H9 (cell line): ENCODE measurements around the gene DAPK1. TPM values are rescaled to one million over a fixed set of nuclear protein-coding genes. Genes with fewer than 3 reads are reported as not detected.

Experiments used
- DNase-seq: peaks from one replicate; pipeline ENCODE4 v3.0.0-alpha.2; 2017
- H2AFZ ChIP-seq: one replicate; pipeline ENCODE4 v1.6.1; 2013; ENCODE audit warnings: mild to moderate bottlenecking, low read length, control low read depth, moderate library complexity
- H2AK5ac ChIP-seq: 2 replicates; pipeline ENCODE4 v1.6.1; 2013; ENCODE audit warnings: low read length, control low read depth, mixed read lengths; ENCODE audit not compliant: insufficient read length
- H2BK120ac ChIP-seq: one replicate; pipeline ENCODE4 v1.6.1; 2013; ENCODE audit warnings: low read depth, mild to moderate bottlenecking, low read length, control low read depth, inconsistent platforms; ENCODE audit not compliant: poor library complexity, severe bottlenecking
- H2BK12ac ChIP-seq: 2 replicates; pipeline ENCODE4 v1.6.1; 2013; ENCODE audit warnings: low read length, control low read depth, mixed read lengths, low read depth; ENCODE audit not compliant: insufficient read length
- H2BK15ac ChIP-seq: 2 replicates; pipeline ENCODE4 v1.6.1; 2013; ENCODE audit warnings: low read depth, low read length, control low read depth
- H2BK20ac ChIP-seq: one replicate; pipeline ENCODE4 v1.6.1; 2013; ENCODE audit warnings: low read depth, mild to moderate bottlenecking, low read length, control low read depth, inconsistent platforms; ENCODE audit not compliant: poor library complexity, severe bottlenecking
- H2BK5ac ChIP-seq: 2 replicates; pipeline ENCODE4 v1.6.1; 2013; ENCODE audit warnings: low read length, control low read depth, mixed read lengths; ENCODE audit not compliant: insufficient read length
- H3K14ac ChIP-seq: 2 replicates; pipeline ENCODE4 v1.6.1; 2013; ENCODE audit warnings: low read length, control low read depth; ENCODE audit not compliant: insufficient read depth
- H3K18ac ChIP-seq: 2 replicates; pipeline ENCODE4 v1.6.1; 2013; ENCODE audit warnings: low read depth, mild to moderate bottlenecking, mixed read lengths, low read length, control low read depth; ENCODE audit not compliant: insufficient read length
- H3K23ac ChIP-seq: 2 replicates; pipeline ENCODE4 v1.6.1; 2013; ENCODE audit warnings: low read length, control low read depth, mixed read lengths, low read depth; ENCODE audit not compliant: insufficient read length
- H3K23me2 ChIP-seq: 2 replicates; pipeline ENCODE4 v1.6.1; 2013; ENCODE audit warnings: low read depth, mild to moderate bottlenecking, mixed read lengths, low read length, control low read depth; ENCODE audit not compliant: insufficient read length, poor library complexity, severe bottlenecking
- H3K27ac ChIP-seq: 2 replicates; pipeline ENCODE4 v1.5.1; 2013; ENCODE audit warnings: low read length, control low read depth, mixed read lengths, low read depth; ENCODE audit not compliant: insufficient read length
- H3K27me3 ChIP-seq: 2 replicates; pipeline ENCODE4 v1.6.1; 2013; ENCODE audit warnings: low read length, control low read depth, inconsistent platforms; ENCODE audit not compliant: insufficient read depth
- H3K4ac ChIP-seq: 2 replicates; pipeline ENCODE4 v1.6.1; 2013; ENCODE audit warnings: low read depth, mild to moderate bottlenecking, control low read depth, inconsistent platforms, low read length, moderate library complexity
- H3K4me1 ChIP-seq: 2 replicates; pipeline ENCODE4 v1.6.1; 2013; ENCODE audit warnings: low read length, control low read depth, inconsistent platforms; ENCODE audit not compliant: insufficient read depth
- H3K4me2 ChIP-seq: 2 replicates; pipeline ENCODE4 v1.6.1; 2013; ENCODE audit warnings: low read length, control low read depth, mixed read lengths; ENCODE audit not compliant: insufficient read length, insufficient read depth
- H3K56ac ChIP-seq: 2 replicates; pipeline ENCODE4 v1.6.1; 2013; ENCODE audit warnings: low read depth, mild to moderate bottlenecking, mixed read lengths, low read length, control low read depth; ENCODE audit not compliant: insufficient read length
- H3K79me1 ChIP-seq: 2 replicates; pipeline ENCODE4 v1.6.1; 2013; ENCODE audit warnings: low read depth, mild to moderate bottlenecking, moderate library complexity, low read length, control low read depth, inconsistent platforms; ENCODE audit not compliant: insufficient read depth, poor library complexity, severe bottlenecking
- H3K79me2 ChIP-seq: 2 replicates; pipeline ENCODE4 v1.6.1; 2013; ENCODE audit warnings: low read length, control low read depth, inconsistent platforms; ENCODE audit not compliant: insufficient read depth
- H3K9ac ChIP-seq: 2 replicates; pipeline ENCODE4 v1.6.1; 2013; ENCODE audit warnings: low read length, control low read depth, mixed read lengths; ENCODE audit not compliant: insufficient read length; ENCODE audit errors: extremely low read depth
- H3K9me3 ChIP-seq: one replicate; pipeline ENCODE4 v1.6.1; 2013; ENCODE audit warnings: low read depth, low read length, inconsistent platforms; ENCODE audit not compliant: control insufficient read depth
- H3T11ph ChIP-seq: one replicate; pipeline ENCODE4 v1.6.1; 2013; ENCODE audit warnings: mild to moderate bottlenecking, low read length, control low read depth, inconsistent platforms
- H4K20me1 ChIP-seq: one replicate; pipeline ENCODE4 v1.6.1; 2013; ENCODE audit not compliant: control insufficient read depth, insufficient read length, insufficient read depth
- H4K5ac ChIP-seq: 2 replicates; pipeline ENCODE4 v1.6.1; 2013; ENCODE audit warnings: low read depth, mild to moderate bottlenecking, mixed read lengths, low read length, control low read depth; ENCODE audit not compliant: insufficient read length
- H4K8ac ChIP-seq: replicated peaks from 2 replicates; pipeline ENCODE4 v1.6.1; 2013; ENCODE audit warnings: low read length, control low read depth, mixed read lengths, low read depth; ENCODE audit not compliant: insufficient read length
- H4K91ac ChIP-seq: 2 replicates; pipeline ENCODE4 v1.6.1; 2013; ENCODE audit warnings: low read depth, mild to moderate bottlenecking, moderate library complexity, mixed read lengths, low read length, control low read depth; ENCODE audit not compliant: insufficient read length
- H3K27ac Mint-ChIP-seq, 3 experiments: 2 replicates in 2 of 3; 3 replicates in 1 of 3; pipeline ENCODE4 v1.8.0; 2020 to 2021; ENCODE audit warnings: mixed read lengths in 3 of 3, mild to moderate bottlenecking in 1 of 3, moderate library complexity in 1 of 3
- H3K27me3 Mint-ChIP-seq: 2 replicates; pipeline ENCODE4 v1.8.0; 2021; ENCODE audit warnings: low read depth, mild to moderate bottlenecking, moderate library complexity, mixed read lengths
- H3K36me3 Mint-ChIP-seq, 3 experiments: 2 replicates in 2 of 3; 3 replicates in 1 of 3; pipeline ENCODE4 v1.8.0; 2020 to 2021; ENCODE audit warnings: low read depth in 3 of 3, mixed read lengths in 3 of 3; ENCODE audit not compliant: insufficient read depth in 1 of 3
- H3K4me1 Mint-ChIP-seq, 2 experiments: 2 replicates each; pipeline ENCODE4 v1.8.0; 2020; ENCODE audit warnings: mixed read lengths in 2 of 2
- H3K4me3 Mint-ChIP-seq, 2 experiments: 2 replicates in 1 of 2; 3 replicates in 1 of 2; pipeline ENCODE4 v1.8.0; 2020 to 2021; ENCODE audit warnings: mild to moderate bottlenecking in 2 of 2, mixed read lengths in 2 of 2, moderate library complexity in 1 of 2
- H3K9me3 Mint-ChIP-seq, 2 experiments: 2 replicates in 1 of 2; 3 replicates in 1 of 2; pipeline ENCODE4 v1.8.0; 2020; ENCODE audit warnings: mild to moderate bottlenecking in 2 of 2, mixed read lengths in 2 of 2, moderate library complexity in 1 of 2
- WGBS: extraction: QIAGEN DNeasy Blood & Tissue Kit; methylation state at CpG from one replicate; pipeline ENCODE4 v1.1.7; 2013; ENCODE audit warnings: missing lambda C conversion rate, low lambda C conversion rate, mixed read lengths; ENCODE audit not compliant: insufficient read length; ENCODE audit errors: extremely low coverage; 5-methylcytosine and 5-hydroxymethylcytosine counted together
- total RNA-seq: library from RNA; stranded (reverse); gene quantifications from 2 replicates; pipeline ENCODE4 v1.2.1, GENCODE V29; 2021
- TF ChIP-seq, protein P1 (sequence below): fragments of 200-600 bp; sonication (generic); conservative IDR thresholded peaks from 3 replicates; pipeline ENCODE4 v1.8.0; 2021; ENCODE audit warnings: antibody characterized with exemption, mild to moderate bottlenecking

Gene DAPK1
- total RNA-seq, 1 experiment from 2014 or later, result 79.4 TPM

- H3K36me3 Mint-ChIP-seq, result peaks cover 15 to 17% (median 16%) of the 10 kb centered on the region in 3 experiments
- H4K91ac ChIP-seq, result no peak overlapping the region
- H3K18ac ChIP-seq, result no peak overlapping the region
- H3K9me3 Mint-ChIP-seq, result peaks cover 2% of the 10 kb centered on the region in 2 experiments; a peak in 1 of 5 replicates
- H3K56ac ChIP-seq, result no peak overlapping the region
- no peak overlapping the region for H3K23ac ChIP-seq
- H3K9ac ChIP-seq, result no peak overlapping the region
- peaks cover 23 to 32% of the 10 kb centered on the region in 2 experiments for H3K4me1 Mint-ChIP-seq
- TF ChIP-seq, protein P1, sequence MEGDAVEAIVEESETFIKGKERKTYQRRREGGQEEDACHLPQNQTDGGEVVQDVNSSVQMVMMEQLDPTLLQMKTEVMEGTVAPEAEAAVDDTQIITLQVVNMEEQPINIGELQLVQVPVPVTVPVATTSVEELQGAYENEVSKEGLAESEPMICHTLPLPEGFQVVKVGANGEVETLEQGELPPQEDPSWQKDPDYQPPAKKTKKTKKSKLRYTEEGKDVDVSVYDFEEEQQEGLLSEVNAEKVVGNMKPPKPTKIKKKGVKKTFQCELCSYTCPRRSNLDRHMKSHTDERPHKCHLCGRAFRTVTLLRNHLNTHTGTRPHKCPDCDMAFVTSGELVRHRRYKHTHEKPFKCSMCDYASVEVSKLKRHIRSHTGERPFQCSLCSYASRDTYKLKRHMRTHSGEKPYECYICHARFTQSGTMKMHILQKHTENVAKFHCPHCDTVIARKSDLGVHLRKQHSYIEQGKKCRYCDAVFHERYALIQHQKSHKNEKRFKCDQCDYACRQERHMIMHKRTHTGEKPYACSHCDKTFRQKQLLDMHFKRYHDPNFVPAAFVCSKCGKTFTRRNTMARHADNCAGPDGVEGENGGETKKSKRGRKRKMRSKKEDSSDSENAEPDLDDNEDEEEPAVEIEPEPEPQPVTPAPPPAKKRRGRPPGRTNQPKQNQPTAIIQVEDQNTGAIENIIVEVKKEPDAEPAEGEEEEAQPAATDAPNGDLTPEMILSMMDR, result no peak
- no peaks in the 10 kb centered on the region for H4K20me1 ChIP-seq
- H2BK15ac ChIP-seq, result no peak overlapping the region
- H3K23me2 ChIP-seq, result no peaks in the 10 kb centered on the region
- H2BK120ac ChIP-seq, result no peak overlapping the region
- H2BK20ac ChIP-seq, result no peak overlapping the region
- H3K9me3 ChIP-seq, result no peaks in the 10 kb centered on the region
- no peak for DNase-seq
- H3T11ph ChIP-seq, result no peak overlapping the region
- no peak overlapping the region for H3K14ac ChIP-seq
- no peak overlapping the region for H2BK12ac ChIP-seq
- peaks cover 4% of the 10 kb centered on the region; the same call in 1 of the 2 replicates for H3K79me2 ChIP-seq
- no peak overlapping the region for H4K5ac ChIP-seq
- H3K4me2 ChIP-seq, result no peak overlapping the region
- no CpG with 5 or more reads among the region's 7 CpGs for WGBS
- no peak overlapping the region for H4K8ac ChIP-seq
- no peak overlapping the region for H3K27ac ChIP-seq
- no peak overlapping the region for H3K4ac ChIP-seq
- no peak overlapping the region for H2AK5ac ChIP-seq
- H3K4me1 ChIP-seq, result peaks cover 5% of the 10 kb centered on the region; the same call in 1 of the 2 replicates
- H3K27ac Mint-ChIP-seq, result 0 out of 7 replicates have a peak overlapping the region, but pooled peaks of 1 of the 3 experiments have one; percentile 10
- H3K79me1 ChIP-seq, result peaks cover 13% of the 10 kb centered on the region
- H3K27me3 ChIP-seq, result no peaks in the 10 kb centered on the region
- no peak overlapping the region for H3K4me3 Mint-ChIP-seq
- H3K27me3 Mint-ChIP-seq, result no peaks in the 10 kb centered on the region
- H2BK5ac ChIP-seq, result no peak overlapping the region
- no peak overlapping the region for H2AFZ ChIP-seq
These were observed 52.1 kb downstream of the DAPK1 start for GRCh38 chr9:87549791-87550190.
